Peyer's patch (tissue), 4 donors: ENCODE data around the gene RYR1. TPM values are rescaled to one million over a fixed set of nuclear protein-coding genes. Genes with fewer than 3 reads are reported as not detected.

Experiments
- DNase-seq, 3 donors: peaks; one replicate each; pipeline ENCODE4 v3.0.0-alpha.2; 2017 to 2019
- H3K27ac ChIP-seq, 4 donors: fragments of 200-600 bp; sonication (generic); one replicate each; pipeline ENCODE4 v1.5.1; 2016 to 2019
- H3K27me3 ChIP-seq, 2 donors: fragments of 200-600 bp; sonication (generic); one replicate each; pipeline ENCODE4 v1.5.1; 2019
- H3K36me3 ChIP-seq, 3 donors: fragments of 200-600 bp; sonication (generic); one replicate each; pipeline ENCODE4 v1.5.1; 2016 to 2019
- H3K4me1 ChIP-seq, 4 donors: fragments of 200-600 bp; sonication (generic); one replicate each; pipeline ENCODE4 v1.5.1; 2016 to 2019
- H3K4me3 ChIP-seq, 4 donors: fragments of 200-600 bp; sonication (generic); 1 replicate in 3 of 4; 2 replicates in 1 of 4; pipeline ENCODE4 v1.5.1; 2016 to 2019; ENCODE audit warnings: mild to moderate bottlenecking in 1 of 4
- H3K9me3 ChIP-seq, 4 donors: fragments of 200-600 bp; sonication (generic); one replicate each; pipeline ENCODE4 v1.5.1; 2016 to 2019; ENCODE audit warnings: mild to moderate bottlenecking in 1 of 4
- POLR2A ChIP-seq, 2 donors: fragments of 450-650 bp; IDR thresholded peaks; one replicate each; pipeline ENCODE4 v1.5.1; 2017; ENCODE audit warnings: antibody characterized with exemption in 2 of 2, mild to moderate bottlenecking in 2 of 2, moderate library complexity in 2 of 2
- total RNA-seq, 4 donors: library from RNA; depleted of rRNA; stranded (reverse); fragments of >200 nt; gene quantifications; one replicate each; pipeline ENCODE4 v1.1.0, GENCODE V29; 2016
- TF ChIP-seq, protein P1 (sequence below), 6 experiments: fragments of 450-650 bp in 4 of 6; fragments of 200-600 bp in 2 of 6; sonication (generic) in 1 of 6; IDR thresholded peaks; one replicate each; pipeline ENCODE4 v1.5.1; 2017 to 2019; ENCODE audit warnings: antibody characterized with exemption in 6 of 6, mild to moderate bottlenecking in 3 of 6, moderate library complexity in 1 of 6

RYR1 gene
- total RNA-seq, 4 donors from 2014 or later: 0.35 to 4.6 (median 3.4) TPM

- Histone ChIP-seq H3K27me3 (no peaks in the 10 kb centered on the region), H3K27ac (no peak overlapping the region), H3K36me3 (no peaks in the 10 kb centered on the region), H3K9me3 (no peaks in the 10 kb centered on the region), H3K4me3 (no peak overlapping the region), H3K4me1 (no peaks in the 10 kb centered on the region)
- TF ChIP-seq POLR2A (IDR thresholded peaks at IDR 0.05): no peak
- TF ChIP-seq, protein P1, sequence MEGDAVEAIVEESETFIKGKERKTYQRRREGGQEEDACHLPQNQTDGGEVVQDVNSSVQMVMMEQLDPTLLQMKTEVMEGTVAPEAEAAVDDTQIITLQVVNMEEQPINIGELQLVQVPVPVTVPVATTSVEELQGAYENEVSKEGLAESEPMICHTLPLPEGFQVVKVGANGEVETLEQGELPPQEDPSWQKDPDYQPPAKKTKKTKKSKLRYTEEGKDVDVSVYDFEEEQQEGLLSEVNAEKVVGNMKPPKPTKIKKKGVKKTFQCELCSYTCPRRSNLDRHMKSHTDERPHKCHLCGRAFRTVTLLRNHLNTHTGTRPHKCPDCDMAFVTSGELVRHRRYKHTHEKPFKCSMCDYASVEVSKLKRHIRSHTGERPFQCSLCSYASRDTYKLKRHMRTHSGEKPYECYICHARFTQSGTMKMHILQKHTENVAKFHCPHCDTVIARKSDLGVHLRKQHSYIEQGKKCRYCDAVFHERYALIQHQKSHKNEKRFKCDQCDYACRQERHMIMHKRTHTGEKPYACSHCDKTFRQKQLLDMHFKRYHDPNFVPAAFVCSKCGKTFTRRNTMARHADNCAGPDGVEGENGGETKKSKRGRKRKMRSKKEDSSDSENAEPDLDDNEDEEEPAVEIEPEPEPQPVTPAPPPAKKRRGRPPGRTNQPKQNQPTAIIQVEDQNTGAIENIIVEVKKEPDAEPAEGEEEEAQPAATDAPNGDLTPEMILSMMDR (IDR thresholded peaks at IDR 0.05): no peak
- DNase-seq: no peak
These were observed 41.7 kb downstream of the RYR1 start for GRCh38 chr19:38475176-38475575.

- TF ChIP-seq POLR2A (IDR thresholded peaks at IDR 0.05): no peak
- TF ChIP-seq, protein P1 (IDR thresholded peaks at IDR 0.05): no peak
These were observed 44.9 kb downstream of the RYR1 start for GRCh38 chr19:38478273-38478971.

GRCh38 chr19:38482496-38482895 lies 49.0 kb downstream of the RYR1 start:
- H3K27me3 ChIP-seq: no peaks in the 10 kb centered on the region
- H3K4me3 ChIP-seq: no peak overlapping the region
- H3K4me1 ChIP-seq: no peaks in the 10 kb centered on the region
- DNase-seq: no peak
- no peak for TF ChIP-seq POLR2A (IDR thresholded peaks at IDR 0.05)
- TF ChIP-seq, protein P1 (IDR thresholded peaks at IDR 0.05): no peak
- no peak overlapping the region for H3K27ac ChIP-seq
- no peaks in the 10 kb centered on the region for H3K36me3 ChIP-seq
- no peaks in the 10 kb centered on the region for H3K9me3 ChIP-seq

More at GRCh38 chr19:38478273-38478971, 44.9 kb downstream of the RYR1 start:
- no peaks in the 10 kb centered on the region for H3K9me3 ChIP-seq
- no peaks in the 10 kb centered on the region for H3K36me3 ChIP-seq
- H3K4me3 ChIP-seq: no peak overlapping the region
- H3K4me1 ChIP-seq: no peaks in the 10 kb centered on the region
- no peak overlapping the region for H3K27ac ChIP-seq
- DNase-seq: no peak
- H3K27me3 ChIP-seq: no peaks in the 10 kb centered on the region

GRCh38 chr19:38483016-38483630 lies 49.6 kb downstream of the RYR1 start:
- Histone ChIP-seq H3K27ac (no peak overlapping the region), H3K27me3 (no peaks in the 10 kb centered on the region), H3K36me3 (no peaks in the 10 kb centered on the region), H3K9me3 (no peaks in the 10 kb centered on the region), H3K4me1 (no peaks in the 10 kb centered on the region), H3K4me3 (no peak overlapping the region)
- DNase-seq: no peak
- TF ChIP-seq, protein P1 (IDR thresholded peaks at IDR 0.05): no peak

GRCh38 chr19:38484747-38485146 lies 51.3 kb downstream of the RYR1 start:
- TF ChIP-seq, protein P1 (IDR thresholded peaks at IDR 0.05): no peak
- TF ChIP-seq POLR2A (IDR thresholded peaks at IDR 0.05): no peak
- H3K9me3 ChIP-seq: no peaks in the 10 kb centered on the region
- H3K4me1 ChIP-seq: no peaks in the 10 kb centered on the region
- H3K27ac ChIP-seq: no peak overlapping the region
- no peaks in the 10 kb centered on the region for H3K36me3 ChIP-seq
- no peaks in the 10 kb centered on the region for H3K27me3 ChIP-seq
- DNase-seq: no peak
- no peak overlapping the region for H3K4me3 ChIP-seq
